Activated T-helper 17 cell treated with anti-CD3 and anti-CD28 coated beads, Interleukin-2, amount 50 U/mL, for 72 hours (primary cell): ENCODE data around the gene WTIP. TPM values are rescaled to one million over a fixed set of nuclear protein-coding genes. Genes with fewer than 3 reads are reported as not detected.
A peak's percentile ranks its signal among the peaks of the same experiment; 100 is the strongest.

Experiments used
- ATAC-seq: fragments of 150-1000 bp; cut with Tn5 transposase; replicated peaks from 2 replicates; pipeline ENCODE4 v1.10.0; 2021; ENCODE audit warnings: mild to moderate bottlenecking, moderate library complexity
- H3K27ac Mint-ChIP-seq: one replicate; pipeline ENCODE4 v1.8.0; 2022; ENCODE audit warnings: mixed read lengths
- H3K27me3 Mint-ChIP-seq: one replicate; pipeline ENCODE4 v1.8.0; 2022; ENCODE audit warnings: mixed read lengths
- H3K36me3 Mint-ChIP-seq: one replicate; pipeline ENCODE4 v1.8.0; 2022; ENCODE audit warnings: low read depth, mild to moderate bottlenecking, mixed read lengths
- H3K4me1 Mint-ChIP-seq: one replicate; pipeline ENCODE4 v1.8.0; 2022; ENCODE audit warnings: mixed read lengths
- H3K4me3 Mint-ChIP-seq: one replicate; pipeline ENCODE4 v1.8.0; 2022; ENCODE audit warnings: mild to moderate bottlenecking, mixed read lengths
- H3K9me3 Mint-ChIP-seq: one replicate; pipeline ENCODE4 v1.8.0; 2022; ENCODE audit warnings: mixed read lengths
- total RNA-seq, 2 donors: library from RNA; stranded (reverse); gene quantifications; one replicate each; pipeline ENCODE4 v1.2.3, GENCODE V29; 2022

Gene WTIP
- total RNA-seq, 2 donors from 2014 or later: 0.82 to 1.9 TPM

GRCh38 chr19:34540811-34541557 lies 59.4 kb downstream of the WTIP start:
- H3K27ac Mint-ChIP-seq: no peak overlapping the region
- peaks cover 9% of the 10 kb centered on the region for H3K9me3 Mint-ChIP-seq
- ATAC-seq: no peak
- H3K36me3 Mint-ChIP-seq: no peaks in the 10 kb centered on the region
- H3K4me3 Mint-ChIP-seq: no peak overlapping the region
- H3K27me3 Mint-ChIP-seq: peaks cover 23% of the 10 kb centered on the region
- no peaks in the 10 kb centered on the region for H3K4me1 Mint-ChIP-seq

GRCh38 chr19:34549833-34550232 lies 68.3 kb downstream of the WTIP start:
- H3K9me3 Mint-ChIP-seq: peaks cover 15% of the 10 kb centered on the region
- H3K36me3 Mint-ChIP-seq: no peaks in the 10 kb centered on the region
- no peak overlapping the region for H3K27ac Mint-ChIP-seq
- H3K4me3 Mint-ChIP-seq: no peak overlapping the region
- ATAC-seq: no peak
- H3K4me1 Mint-ChIP-seq: no peaks in the 10 kb centered on the region
- peaks cover 13% of the 10 kb centered on the region for H3K27me3 Mint-ChIP-seq

GRCh38 chr19:34555447-34555846 lies 73.9 kb downstream of the WTIP start:
- Mint-ChIP-seq H3K36me3 (no peaks in the 10 kb centered on the region), H3K4me1 (no peaks in the 10 kb centered on the region), H3K27ac (no peak overlapping the region), H3K9me3 (no peaks in the 10 kb centered on the region), H3K27me3 (peaks cover 29% of the 10 kb centered on the region), H3K4me3 (no peak overlapping the region)
- no peak for ATAC-seq

- H3K4me1 Mint-ChIP-seq: no peaks in the 10 kb centered on the region
- ATAC-seq: peak; percentile 32
- H3K27me3 Mint-ChIP-seq: peaks cover 29% of the 10 kb centered on the region
- H3K27ac Mint-ChIP-seq: no peak overlapping the region
- no peak overlapping the region for H3K4me3 Mint-ChIP-seq
- no peaks in the 10 kb centered on the region for H3K9me3 Mint-ChIP-seq
- no peaks in the 10 kb centered on the region for H3K36me3 Mint-ChIP-seq
These were observed 74.9 kb downstream of the WTIP start for GRCh38 chr19:34556488-34556887.

- peaks cover 23% of the 10 kb centered on the region for H3K27me3 Mint-ChIP-seq
- H3K27ac Mint-ChIP-seq: no peak overlapping the region
- H3K9me3 Mint-ChIP-seq: no peaks in the 10 kb centered on the region
- H3K4me3 Mint-ChIP-seq: no peak overlapping the region
- no peaks in the 10 kb centered on the region for H3K4me1 Mint-ChIP-seq
- no peak for ATAC-seq
- no peaks in the 10 kb centered on the region for H3K36me3 Mint-ChIP-seq
These were observed 77.5 kb downstream of the WTIP start for GRCh38 chr19:34559045-34559444.

GRCh38 chr19:34560229-34560628 lies 78.7 kb downstream of the WTIP start:
- no peaks in the 10 kb centered on the region for H3K36me3 Mint-ChIP-seq
- no peaks in the 10 kb centered on the region for H3K4me1 Mint-ChIP-seq
- no peak for ATAC-seq
- no peaks in the 10 kb centered on the region for H3K9me3 Mint-ChIP-seq
- H3K4me3 Mint-ChIP-seq: no peak overlapping the region
- no peak overlapping the region for H3K27ac Mint-ChIP-seq
- H3K27me3 Mint-ChIP-seq: peaks cover 18% of the 10 kb centered on the region

Other genes with a start within 250 kb of the WTIP start
- 10 to 100 TPM; 13.6 to 22.2 TPM for gene GARRE1, start 227.2 kb upstream of the WTIP start, total RNA-seq
- 1,000 to 10,000 TPM in 1 of 2 donors, 100 to 1,000 TPM in 1; 862 to 1,104 TPM for gene GPI, start 116.6 kb upstream of the WTIP start, total RNA-seq
- 10 to 100 TPM; 11.9 to 30.4 TPM for gene PDCD2L, start 77.4 kb upstream of the WTIP start, total RNA-seq
- 100 to 1,000 TPM; 125 to 159 TPM for gene UBA2, start 53.4 kb upstream of the WTIP start, total RNA-seq
- gene SCGB2B2, start 195.4 kb downstream of the WTIP start, total RNA-seq: under 1 TPM; 0.35 to 0.71 TPM
- 10 to 100 TPM in 1 of 2 donors, 1 to 10 TPM in 1; 7.7 to 11.7 TPM for gene ZNF302, start 195.9 kb downstream of the WTIP start, total RNA-seq